GM21576 (cell line): ENCODE measurements around the gene SPDYE2.
"Not testable (repeated sequence)": the region's sequence is repeated elsewhere in the genome, so short reads cannot be mapped to it uniquely, and the experiment has no call there.

ENCODE experiments used
- ATAC-seq: cut with Tn5 transposase; IDR thresholded peaks from one replicate; pipeline ENCODE4 v1.9.1; 2021; ENCODE audit warnings: mild to moderate bottlenecking, moderate library complexity; ENCODE audit not compliant: unreplicated experiment

The SPDYE2 gene

DNA sequence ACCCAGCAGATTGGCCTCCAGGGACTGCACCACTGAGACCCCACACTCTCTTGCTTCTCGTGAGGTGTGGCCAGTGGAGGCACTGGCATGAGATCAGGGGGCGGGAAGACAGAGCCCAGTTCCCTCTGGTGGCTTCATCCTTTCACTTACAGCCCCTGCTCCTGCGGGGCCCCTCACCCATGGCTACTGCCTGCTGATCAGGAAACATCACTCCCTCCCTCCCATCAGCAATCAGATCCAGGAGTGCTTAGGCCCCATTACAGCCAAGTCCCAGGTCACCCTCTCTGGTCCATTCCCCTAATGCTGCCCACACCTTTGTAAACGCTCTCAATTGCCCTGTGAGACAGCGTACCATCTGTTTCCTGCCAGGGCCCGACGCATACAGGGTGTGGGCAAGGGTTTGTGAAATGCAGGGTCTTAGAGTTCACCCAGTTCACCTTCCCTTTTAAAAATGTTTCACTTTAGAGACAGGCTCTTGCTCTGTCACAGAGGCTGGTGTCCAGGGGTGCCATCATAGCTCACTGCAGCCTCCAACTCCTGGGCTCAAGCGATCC, 15.9 kb upstream of the SPDYE2 start:
- not testable (repeated sequence) for ATAC-seq

DNA sequence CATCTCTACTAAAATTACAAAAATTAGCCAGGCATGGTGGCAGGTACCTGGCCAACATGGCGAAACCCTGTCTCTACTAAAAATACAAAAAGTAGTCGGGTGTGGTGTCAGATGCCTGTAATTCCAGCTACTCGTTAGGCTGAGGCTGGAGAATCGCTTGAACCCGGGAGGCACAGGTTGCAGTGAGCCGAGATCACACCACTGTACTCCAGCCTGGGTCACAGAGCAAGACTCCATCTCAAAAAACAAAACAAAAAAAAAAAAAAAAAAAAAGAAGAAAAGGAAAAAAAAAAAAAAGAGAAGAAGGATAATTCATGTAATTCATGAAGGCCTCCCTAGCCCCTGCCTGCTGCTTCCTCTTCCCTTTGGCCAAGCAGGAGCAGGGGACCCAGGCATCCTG, 10.4 kb upstream of the SPDYE2 start:
- ATAC-seq, result not testable (repeated sequence)

DNA sequence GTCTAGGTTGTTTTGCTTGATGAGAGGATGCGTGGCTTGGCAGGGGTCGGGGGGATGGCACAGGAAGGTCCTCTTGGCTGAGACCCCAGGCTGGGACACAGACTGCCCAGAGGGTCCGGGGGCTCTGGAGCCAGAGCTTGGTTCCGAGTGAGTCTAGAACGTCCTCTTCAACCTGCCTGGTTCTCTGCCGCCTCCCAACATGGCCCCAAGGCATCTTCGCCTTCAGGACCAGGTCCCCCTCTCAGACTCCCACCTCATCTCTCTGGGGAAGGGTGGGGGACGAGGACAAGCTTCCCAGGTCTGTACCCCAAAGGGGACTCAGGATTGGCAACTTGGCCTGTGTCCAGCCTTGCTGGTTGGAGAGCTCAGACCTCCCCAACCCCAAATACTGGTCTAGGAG, 8.9 kb upstream of the SPDYE2 start:
- not testable (repeated sequence) for ATAC-seq

DNA sequence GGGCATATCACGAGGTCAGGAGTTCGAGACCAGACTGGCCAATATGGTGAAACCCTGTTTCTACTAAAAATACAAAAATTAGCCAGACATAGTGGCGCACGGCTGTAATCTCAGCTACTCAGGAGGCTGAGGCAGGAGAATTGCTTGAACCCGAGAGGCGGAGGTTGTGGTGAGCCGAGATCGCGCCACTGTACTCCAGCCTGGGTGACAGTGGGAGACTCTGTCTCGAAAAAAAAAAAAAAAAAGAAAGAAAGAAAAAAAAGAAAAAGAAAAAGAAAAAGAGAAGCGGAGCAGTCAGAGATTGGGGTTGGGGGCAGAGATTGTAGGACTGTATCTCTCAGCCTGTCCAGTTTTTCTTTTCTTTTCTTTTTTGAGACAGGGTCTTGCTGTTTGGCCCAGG, 8.3 kb upstream of the SPDYE2 start:
- not testable (repeated sequence) for ATAC-seq

DNA sequence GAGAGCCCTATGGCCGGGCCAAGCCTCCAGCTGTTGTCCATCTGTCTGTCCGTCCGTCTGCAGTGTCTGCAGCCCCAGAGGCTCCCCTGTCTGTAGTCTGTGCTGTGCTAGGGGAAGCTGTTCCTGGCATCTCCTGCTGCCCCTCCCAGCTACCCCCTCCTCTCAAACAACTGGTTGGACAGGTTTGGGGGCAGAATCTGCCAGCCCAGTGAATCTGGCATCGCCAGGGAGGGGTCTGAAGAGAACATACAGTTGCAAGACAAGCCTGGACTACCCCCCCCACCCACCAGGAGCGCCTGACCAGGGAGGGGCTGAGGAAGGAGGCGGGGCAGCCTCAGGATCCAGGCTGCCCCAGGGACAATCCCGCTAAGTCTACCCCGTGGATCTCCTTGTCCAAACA, 7.4 kb upstream of the SPDYE2 start, which contains the start of gene UPK3BL2:
TSS of gene UPK3BL2 (minus strand) at position 101 of the 400 bp plus-strand sequence. CDS start at position 41, 60 bp downstream.
- not testable (repeated sequence) for ATAC-seq

DNA sequence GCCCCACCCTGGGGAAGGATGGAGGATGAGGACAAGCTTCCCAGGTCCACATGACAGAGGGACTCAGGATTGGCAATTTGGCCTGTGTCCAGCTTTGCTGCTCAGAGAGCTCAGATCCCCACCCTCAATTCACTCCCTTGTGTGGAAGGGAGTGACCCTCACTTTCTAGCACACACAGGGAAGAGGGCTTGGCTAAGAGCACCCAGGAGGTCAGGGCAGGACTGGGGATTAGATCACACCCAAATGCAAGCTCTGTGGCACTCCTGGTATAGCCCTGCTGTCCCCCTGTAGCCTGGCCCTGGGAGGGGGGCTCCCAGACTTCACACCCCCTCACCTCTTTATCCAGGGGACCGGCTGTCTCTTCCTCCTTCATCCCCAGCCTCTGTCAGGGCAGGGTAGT, 6.7 kb upstream of the SPDYE2 start:
- ATAC-seq, result not testable (repeated sequence)

DNA sequence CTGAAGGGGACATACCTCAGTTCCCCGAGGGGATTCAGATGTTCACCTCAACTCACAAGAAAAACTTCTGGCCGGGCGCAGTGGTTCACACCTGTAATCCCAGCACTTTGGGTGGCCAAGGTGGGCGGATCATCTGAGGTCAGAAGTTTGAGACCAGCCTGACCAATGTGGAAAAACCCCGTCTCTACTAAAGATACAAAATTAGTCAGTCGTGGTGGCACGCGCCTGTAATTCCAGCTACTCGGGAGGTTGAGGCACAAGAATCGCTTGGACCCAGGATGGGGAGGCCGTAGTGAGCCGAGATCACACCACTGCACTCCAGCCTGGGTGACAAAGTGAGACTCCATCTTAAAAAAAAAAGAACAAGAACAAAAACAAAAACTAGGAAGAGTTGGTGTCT, 5.7 kb upstream of the SPDYE2 start:
- not testable (repeated sequence) for ATAC-seq

DNA sequence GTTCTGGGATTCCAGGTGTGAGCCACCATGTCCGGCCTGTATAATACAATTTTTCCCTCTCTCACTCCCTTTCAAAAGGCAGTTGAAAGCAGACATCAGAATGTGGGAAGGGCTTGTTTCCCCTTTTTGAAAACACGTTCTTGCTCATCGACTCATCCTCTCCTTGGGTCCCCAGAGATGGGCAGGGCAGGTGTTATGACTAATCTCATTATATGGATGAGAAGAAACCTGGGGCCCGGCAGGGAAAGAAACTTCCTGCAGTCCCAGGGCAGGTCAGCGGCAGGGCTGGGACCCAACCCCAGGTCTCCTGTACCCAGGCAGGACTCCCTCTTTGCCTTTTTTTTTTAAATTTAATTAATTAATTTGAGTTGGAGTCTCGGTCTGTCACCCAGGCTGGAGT, 4.7 kb upstream of the SPDYE2 start:
- peak; percentile 82 for ATAC-seq

DNA sequence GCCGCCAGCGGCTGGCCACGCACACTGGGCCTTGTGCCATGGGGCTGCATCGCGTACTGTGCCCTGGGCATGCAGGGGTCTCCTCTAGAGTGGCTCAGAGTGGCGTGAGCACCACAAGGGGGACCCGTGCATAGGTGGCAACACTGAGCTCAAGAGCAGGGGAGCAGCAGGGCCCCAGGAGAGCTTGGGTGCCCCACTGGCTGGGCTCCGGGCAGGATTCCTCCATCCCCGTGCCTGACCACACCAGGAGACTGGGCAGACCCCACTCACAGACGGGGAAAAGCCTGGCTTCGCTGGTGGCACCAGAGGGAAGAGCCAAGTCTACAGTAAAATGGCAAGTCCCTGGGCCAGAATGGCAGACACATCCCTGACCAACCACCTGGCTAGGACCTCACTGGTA, 17.6 kb downstream of the SPDYE2 start:
- ATAC-seq, result not testable (repeated sequence)

DNA sequence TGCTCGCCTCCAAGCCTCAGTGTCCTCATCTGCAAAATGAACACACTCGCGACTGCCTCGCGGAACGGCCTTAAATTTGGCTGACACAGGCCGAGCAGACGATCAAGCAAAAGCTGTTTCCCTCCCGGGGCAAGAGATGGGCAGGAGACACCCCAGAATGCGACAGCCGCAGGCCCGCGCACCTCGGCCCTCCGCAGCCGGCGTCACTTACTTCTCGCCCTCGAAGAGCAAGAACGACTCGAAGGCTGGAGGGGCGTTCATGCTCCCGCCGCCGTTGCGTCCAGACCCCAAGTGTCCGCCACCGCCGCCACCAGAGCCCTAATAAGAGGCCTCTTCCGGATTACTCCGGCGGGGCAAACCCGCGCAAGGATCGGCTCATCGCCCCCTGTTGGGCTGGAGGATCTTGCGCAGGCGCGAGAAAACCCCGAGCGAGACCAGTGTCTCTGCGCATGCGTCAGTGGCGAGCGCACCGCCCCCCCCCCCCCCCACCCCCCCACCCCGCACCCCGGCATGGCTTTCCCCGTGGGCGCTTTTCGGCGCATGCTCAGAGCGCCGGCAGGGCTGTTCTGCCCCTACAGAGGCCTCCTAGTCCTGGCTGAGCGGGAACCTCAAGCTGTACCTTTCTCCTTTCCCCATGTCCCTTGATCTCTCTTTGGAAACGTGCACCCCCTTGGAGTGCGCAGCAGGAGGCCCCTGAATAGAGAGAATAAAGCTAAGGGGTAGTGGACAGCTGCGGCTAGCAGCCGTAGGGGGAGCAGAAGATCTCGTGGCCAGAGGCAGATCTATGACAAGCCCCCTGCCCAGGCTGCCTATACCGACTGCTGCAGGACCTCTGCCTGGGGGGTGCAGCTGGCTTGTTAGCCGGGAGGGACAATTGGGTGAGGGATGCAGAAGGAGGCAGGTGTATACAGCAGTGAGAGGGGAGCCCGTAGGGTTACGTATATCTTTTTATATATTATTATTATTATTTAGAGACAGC, 21.5 kb downstream of the SPDYE2 start, which contains the start of gene POLR2J3:
TSS of gene POLR2J3 (minus strand) at position 323 of the 979 bp plus-strand sequence. CDS start at position 261, 62 bp downstream.
- ATAC-seq, result peak; percentile 91

DNA sequence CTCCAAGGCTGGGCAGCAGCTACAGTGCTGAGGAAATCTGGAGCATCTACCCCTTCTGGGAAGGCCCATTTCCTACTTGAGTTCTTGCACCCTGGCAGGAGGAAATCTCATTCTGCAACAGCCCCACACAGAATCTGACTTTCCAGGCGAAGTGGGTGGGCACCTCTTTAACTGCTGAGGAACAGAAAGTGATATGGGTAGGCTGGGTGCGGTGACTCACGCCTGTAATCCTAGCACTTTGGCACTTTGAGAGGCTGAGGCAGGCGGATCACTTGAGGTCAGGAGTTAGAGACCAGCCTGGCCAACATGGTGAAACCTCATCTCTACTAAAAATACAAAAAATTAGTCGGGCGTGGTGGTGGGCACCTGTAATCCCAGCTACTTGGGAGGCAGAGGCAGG, 23.6 kb downstream of the SPDYE2 start:
- not testable (repeated sequence) for ATAC-seq

DNA sequence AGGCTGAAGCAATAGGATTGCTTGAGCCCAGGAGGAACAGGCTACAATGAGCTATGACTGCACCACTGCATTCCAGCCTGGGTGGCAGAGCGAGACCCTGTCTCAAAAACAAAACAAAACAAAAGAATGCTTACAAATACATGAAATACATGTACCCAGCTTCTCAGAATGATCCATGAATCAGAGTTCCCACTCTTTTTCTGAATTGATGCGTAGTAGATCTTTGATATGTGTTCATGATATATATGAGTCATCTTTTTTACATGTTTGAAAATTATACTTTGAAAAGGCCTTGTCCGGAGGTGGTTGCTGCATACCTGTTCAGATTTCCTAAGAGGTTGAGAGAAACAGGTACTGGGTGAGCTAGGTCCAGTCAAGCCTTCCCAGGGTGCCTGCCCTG, 25.3 kb downstream of the SPDYE2 start:
- not testable (repeated sequence) for ATAC-seq

DNA sequence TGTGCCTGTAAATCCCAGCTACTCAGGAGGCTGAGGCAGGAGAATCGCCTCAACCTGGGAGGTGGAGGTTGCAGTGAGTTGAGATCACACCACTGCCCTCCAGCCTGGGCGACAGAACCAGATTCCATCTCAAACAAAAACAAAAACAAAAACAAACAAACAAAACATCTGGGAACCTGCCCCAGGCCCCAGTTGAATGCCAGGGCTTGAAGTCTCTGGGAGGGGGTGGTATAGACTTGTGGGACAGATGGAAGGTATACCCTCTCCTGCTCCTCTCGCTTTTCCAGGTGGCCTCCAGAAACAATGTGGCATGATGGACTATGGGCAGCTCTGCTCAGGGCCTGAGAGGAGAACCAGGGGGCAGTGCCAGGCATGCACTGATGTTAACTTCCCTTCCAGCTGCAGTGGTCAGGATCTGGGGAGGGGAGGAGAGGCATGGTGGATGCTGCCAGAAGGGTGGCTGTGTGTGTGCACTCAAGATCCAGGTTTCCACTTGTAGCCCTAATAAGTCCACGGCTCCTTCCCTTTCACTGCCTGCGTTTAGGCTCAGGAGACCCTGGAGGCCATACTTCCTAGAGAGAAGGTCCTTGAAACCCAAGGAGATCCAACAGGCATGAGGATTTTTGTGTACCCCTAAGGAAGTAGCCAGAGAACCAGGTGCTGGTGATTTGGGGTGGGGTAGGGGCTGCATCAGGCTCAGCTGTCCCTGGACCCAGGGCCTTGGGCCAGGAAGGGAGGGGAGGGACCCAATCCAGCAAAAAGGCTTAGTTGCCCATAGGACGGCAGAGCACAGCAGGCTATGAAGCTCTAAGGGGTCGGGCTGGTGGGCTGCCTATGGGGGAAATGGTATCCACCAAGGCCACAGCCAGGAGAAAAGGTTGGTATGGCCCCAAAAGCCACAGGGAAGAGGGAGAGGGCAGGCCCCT, 26.6 kb downstream of the SPDYE2 start:
- ATAC-seq, result not testable (repeated sequence)

DNA sequence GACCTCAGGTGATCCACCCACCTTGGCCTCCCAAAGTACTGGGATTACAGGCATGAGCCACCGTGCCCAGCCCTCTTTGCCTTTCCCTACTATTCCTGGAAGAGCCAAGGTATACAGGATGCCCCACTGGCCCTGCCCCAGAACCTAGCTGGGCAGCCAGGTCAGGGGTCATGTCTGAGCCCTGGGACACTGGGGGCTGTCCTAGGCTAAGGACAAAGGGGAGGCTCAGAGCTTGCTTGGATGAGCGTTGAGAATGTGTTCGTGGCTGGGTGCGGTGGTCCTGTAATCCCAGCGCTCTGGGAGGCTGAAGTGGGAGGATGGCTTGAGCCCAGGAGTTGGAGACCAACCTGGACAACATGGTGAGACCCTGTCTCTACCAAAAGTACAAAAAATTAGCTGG, 27.5 kb downstream of the SPDYE2 start:
- ATAC-seq, result not testable (repeated sequence)

DNA sequence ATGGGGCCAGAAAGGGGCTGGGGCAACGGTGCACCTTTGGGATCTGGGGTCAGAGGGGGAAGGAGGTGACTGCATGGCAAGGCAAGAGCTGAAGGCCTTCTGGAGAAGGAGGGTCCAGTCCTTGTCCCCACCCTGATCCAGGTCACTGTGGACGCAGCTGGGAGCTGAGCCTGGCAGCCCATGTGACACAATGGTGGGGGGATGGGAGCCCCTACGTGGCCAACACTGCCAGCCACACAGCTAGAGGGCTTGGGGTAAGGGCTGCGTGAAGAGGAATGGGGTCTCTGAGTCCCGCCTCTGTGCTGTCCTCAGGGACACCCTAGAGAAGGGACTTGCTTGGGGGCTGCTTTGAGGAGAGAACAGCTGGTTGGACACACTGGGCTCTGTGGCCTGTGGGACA, 30.7 kb downstream of the SPDYE2 start:
- ATAC-seq, result not testable (repeated sequence)

DNA sequence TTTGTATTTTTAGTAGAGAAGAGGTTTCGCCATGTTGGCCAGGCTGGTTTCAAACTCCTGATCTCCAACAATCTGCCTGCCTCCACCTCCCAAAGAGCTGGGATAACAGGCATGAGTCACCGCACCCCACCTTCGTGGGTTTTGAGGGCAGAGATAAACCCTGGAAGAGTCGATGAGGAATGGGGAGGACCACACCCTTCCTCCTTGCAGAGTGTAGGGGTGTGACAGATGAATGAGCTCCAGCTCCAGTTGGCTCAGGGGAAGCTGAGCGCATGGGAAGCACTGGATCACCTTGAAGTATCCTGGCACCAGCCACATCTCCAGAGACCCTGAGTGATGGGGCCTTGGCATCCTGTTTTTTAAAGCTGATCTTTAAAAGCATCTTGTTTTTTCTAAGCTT, 32.5 kb downstream of the SPDYE2 start:
- ATAC-seq, result not testable (repeated sequence)

DNA sequence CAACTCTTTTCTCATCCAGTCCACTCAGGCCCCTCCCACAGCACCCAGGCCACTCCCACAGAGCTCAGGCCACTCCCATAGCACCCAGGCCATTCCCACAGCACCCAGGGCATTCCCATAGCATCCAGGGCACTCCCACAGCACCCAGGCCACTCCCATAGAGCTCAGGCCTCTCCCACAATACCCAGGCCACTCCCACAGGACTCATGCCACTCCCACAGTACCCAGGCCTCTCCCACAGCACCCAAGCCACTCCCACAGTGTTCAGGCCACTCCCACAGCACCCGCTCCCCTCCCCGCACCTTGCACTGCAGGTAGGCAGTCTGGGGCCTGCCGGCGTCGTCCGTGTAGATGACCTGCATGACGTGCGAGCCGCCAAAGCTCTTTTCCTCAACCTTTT, 38.8 kb downstream of the SPDYE2 start:
- ATAC-seq, result peak; percentile 45

DNA sequence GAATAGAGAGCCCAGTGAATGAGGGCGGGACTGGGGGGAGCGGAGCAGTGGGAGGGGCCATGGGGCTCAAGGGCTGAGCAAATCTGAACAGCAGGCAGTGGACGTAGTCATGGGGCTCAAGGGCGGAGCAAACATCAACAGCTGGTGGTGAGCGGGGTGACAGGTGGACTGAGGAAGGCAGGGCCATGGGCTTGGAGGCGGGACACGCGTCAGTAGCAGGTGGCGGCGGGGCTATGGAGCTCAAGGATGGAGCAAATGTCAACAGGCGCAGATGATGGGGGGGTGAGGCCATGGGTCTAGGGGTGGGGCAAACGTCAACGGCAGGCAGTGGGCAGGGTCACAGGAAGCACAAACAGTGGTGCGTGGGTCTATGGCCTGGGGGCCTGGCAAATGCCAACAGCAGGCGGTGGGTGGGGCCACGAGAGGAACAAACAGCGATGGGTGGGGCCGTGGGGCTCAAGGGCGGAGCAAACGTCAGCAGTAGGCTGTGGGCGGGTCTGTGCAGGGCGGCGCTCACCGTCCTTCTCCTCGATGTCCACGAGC, 41.5 kb downstream of the SPDYE2 start:
- peak; percentile 57 for ATAC-seq

DNA sequence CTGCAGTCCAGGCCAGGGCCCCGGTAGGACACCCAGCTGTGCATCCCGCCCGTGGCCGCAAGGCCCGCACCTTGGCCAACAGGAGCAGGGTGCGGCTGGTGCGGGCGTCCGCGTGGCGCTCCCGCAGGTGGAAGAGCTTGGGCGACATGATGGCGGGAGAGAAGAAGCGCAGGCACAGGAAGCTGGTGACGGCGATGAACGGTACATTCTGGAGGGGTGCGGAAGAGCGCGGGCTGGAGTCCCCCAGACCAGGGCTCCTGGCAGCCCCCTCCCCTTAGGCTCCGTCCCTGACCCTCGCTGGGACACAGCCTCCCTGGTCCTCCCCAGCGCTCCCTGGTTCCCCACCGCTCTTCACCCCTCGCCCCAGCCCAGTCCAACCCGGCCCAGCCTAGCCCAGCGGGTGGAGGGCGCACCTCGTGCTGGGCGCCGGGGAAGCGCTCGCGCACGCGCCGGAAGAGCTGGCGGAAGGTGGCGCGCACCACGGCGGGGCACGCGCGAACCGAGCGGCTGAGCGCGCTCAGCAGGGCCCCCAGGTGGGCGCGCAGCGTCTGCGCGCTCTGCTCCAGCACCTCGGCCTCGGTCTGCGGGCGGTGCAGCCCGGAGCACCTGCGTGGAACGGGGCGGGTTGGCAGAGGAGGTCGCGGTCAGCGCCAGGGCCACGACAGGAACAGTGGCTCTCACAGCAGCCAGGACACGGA, 42.8 kb downstream of the SPDYE2 start:
- ATAC-seq, result peak; percentile 56

DNA sequence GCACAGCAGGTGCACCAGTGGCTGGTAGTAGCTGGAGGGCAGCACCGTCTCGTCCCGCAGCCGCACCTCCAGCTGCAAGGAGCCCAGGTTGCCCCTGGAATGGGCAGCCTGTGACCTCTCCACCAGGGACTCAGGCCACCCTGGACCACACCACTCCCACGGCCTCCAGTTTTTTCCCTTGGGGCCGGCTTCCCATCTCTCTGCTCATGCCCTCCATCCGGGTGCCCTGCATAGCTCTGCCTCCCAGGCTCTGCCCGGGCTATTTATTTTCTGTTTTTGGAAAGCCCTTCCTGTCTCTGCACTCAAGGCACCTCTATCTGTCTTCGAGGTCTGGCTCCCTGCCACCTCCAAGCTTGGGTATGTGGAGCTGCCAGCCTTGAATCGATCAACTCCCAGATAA, 45.0 kb downstream of the SPDYE2 start:
- not testable (repeated sequence) for ATAC-seq
